GM19193 (cell line): ENCODE data around the gene ARID2.

Source experiments
- POLR2A ChIP-seq: IDR thresholded peaks from 4 replicates; pipeline ENCODE4 v1.6.1; 2011; ENCODE audit not compliant: insufficient read depth, insufficient read length; ENCODE audit errors: extremely low read depth

The ARID2 gene

GRCh38 chr12:45909041-45909713 lies 179.7 kb downstream of the ARID2 start:
- no peak for TF ChIP-seq POLR2A

- no peak for TF ChIP-seq POLR2A
These were observed 183.3 kb downstream of the ARID2 start for GRCh38 chr12:45912774-45913173.

- no peak for TF ChIP-seq POLR2A
These were observed 184.1 kb downstream of the ARID2 start for GRCh38 chr12:45913631-45914030.

- TF ChIP-seq POLR2A = no peak
These were observed 184.6 kb downstream of the ARID2 start for GRCh38 chr12:45914090-45914489.

GRCh38 chr12:45915405-45915804 lies 185.9 kb downstream of the ARID2 start:
- TF ChIP-seq POLR2A = no peak

- TF ChIP-seq POLR2A = no peak
These were observed 189.3 kb downstream of the ARID2 start for GRCh38 chr12:45918818-45919217.

GRCh38 chr12:45928309-45928708 lies 198.8 kb downstream of the ARID2 start:
- TF ChIP-seq POLR2A = no peak

- TF ChIP-seq POLR2A = no peak
These were observed 200.9 kb downstream of the ARID2 start for GRCh38 chr12:45930369-45930768.

GRCh38 chr12:45933504-45933903 lies 204.0 kb downstream of the ARID2 start:
- no peak for TF ChIP-seq POLR2A

- no peak for TF ChIP-seq POLR2A
These were observed 205.4 kb downstream of the ARID2 start for GRCh38 chr12:45934956-45935355.

- TF ChIP-seq POLR2A = no peak
These were observed 209.1 kb downstream of the ARID2 start for GRCh38 chr12:45938566-45938965.

- TF ChIP-seq POLR2A = no peak
These were observed 210.3 kb downstream of the ARID2 start for GRCh38 chr12:45939759-45940158.

GRCh38 chr12:45944771-45945170 lies 215.3 kb downstream of the ARID2 start:
- TF ChIP-seq POLR2A = no peak

GRCh38 chr12:45946435-45946834 lies 216.9 kb downstream of the ARID2 start:
- TF ChIP-seq POLR2A = no peak

GRCh38 chr12:45948546-45948945 lies 219.0 kb downstream of the ARID2 start:
- TF ChIP-seq POLR2A = no peak
